C4-2B (cell line): ENCODE results near the gene PDE6H.

ENCODE experiments used
- H3K27ac ChIP-seq: fragments of 450-650 bp; 2 replicates; pipeline ENCODE4 v1.5.1; 2017
- CTCF ChIP-seq: fragments of 450-650 bp; conservative IDR thresholded peaks from 2 replicates; pipeline ENCODE4 v1.5.1; 2017; ENCODE audit warnings: mild to moderate bottlenecking
- ZFX ChIP-seq: fragments of 450-650 bp; IDR thresholded peaks from 2 replicates; pipeline ENCODE4 v1.6.1; 2017

PDE6H gene

DNA sequence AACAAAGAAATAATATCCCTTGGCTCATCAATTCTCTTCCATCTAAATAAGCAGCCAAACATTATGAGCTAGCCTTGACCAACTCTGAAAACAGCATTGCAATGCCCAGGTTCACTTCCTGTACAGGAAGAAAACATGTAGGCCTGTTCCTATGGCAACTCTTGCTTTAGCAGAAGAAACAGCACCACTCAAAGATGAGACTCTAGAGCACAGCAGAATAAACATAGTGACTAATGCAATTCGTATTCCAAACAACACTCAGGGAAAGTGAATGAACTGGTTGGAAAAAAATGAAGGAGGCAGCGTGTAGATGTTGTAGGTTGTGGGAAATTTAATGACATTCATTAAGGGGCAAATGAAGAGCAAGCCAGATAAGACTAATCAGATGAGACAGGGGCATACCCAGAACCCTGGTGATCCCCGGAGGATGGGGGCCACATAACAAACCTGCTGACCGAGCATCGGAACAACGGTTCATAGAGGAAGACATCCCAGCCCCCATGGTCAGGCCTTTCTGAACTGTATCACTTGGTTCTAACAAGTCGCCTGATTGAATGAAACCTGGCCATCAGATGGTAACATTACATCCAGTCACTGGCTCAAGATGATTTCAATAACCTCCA is 20.4 kb upstream of the PDE6H start:
- TF ChIP-seq ZFX (no peak), CTCF (no peak)
- H3K27ac ChIP-seq, result no peak overlapping the region

DNA sequence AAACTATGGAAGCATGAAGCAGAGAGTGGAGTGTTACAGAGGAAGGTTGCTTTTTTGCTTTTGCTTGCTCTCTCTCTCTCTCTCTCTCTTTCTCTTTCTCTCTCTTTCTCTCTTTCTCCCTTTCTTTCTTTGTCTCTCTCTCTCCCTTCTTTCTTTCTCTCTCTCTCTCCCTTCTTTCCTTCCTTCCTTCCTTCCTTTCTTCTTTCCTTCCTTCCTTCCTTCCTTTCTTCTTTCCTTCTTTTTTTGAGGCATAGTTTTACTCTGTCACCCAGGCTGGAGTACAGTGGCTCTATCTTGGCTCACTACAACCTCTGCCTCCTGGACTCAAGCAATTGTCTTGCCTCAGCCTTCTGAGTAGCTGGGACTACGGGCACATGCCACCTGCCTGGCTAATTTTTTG is 19.1 kb upstream of the PDE6H start:
- TF ChIP-seq CTCF (no peak), ZFX (no peak)
- no peak overlapping the region for H3K27ac ChIP-seq

DNA sequence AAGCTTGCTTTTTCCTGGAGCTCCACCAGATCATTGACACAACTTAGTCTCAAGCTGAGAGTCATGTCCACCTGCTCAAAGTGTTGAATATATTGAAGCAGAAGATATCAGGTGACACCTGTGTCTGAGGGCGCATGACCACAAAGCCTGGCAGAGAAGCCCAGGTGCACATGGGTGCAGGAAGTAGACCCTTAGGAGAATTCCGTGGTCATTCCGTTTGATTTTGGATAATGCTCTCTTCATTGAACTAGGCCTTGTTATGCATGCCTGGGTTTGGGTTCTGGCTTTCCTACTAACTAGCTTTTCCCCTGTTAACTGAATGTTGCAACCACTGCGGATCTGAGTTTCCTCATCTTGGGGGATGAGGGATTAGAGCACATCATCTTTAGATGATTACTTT is 18.6 kb upstream of the PDE6H start:
- no peak for TF ChIP-seq CTCF
- TF ChIP-seq ZFX, result no peak
- no peak overlapping the region for H3K27ac ChIP-seq

- H3K27ac ChIP-seq, result no peak overlapping the region
- TF ChIP-seq CTCF, result no peak
- no peak for TF ChIP-seq ZFX
These were observed 16.6 kb upstream of the PDE6H start for GRCh38 chr12:14956024-14956891.

GRCh38 chr12:14956905-14957304 is 15.9 kb upstream of the PDE6H start:
- no peak overlapping the region for H3K27ac ChIP-seq
- TF ChIP-seq ZFX (no peak), CTCF (no peak)

DNA sequence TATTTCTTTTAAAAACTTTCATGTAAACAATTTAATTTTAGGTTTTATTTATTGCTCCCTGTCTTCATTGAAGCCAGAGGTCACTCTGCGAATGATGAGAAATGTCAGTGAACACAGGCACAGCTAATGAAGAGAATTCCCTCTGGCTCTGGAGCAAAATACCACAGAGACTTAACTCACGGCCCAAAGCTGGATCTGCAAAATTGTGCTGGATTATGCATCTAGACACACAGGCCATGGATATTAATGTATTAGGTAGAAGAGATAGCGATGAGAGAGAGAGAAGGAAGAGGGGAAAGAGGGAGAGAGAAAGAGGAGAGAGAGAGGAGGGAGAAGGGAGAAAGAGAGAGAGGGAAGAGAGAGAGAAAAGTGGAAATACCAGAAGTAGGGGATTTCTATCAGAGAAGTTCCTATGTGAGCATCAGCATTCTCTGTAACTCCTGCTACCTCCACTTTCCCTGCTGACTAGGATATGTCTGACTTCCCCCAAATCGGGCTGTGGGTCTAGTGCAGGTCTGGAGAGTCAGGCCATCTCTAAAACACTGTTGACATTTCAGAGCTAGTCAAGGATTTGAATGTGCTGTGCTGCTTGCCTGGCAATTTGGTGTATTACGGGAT is 15.2 kb upstream of the PDE6H start:
- H3K27ac ChIP-seq, result no peak overlapping the region
- TF ChIP-seq ZFX, result no peak
- TF ChIP-seq CTCF, result no peak
